Stimulated activated CD8-positive, alpha-beta memory T cell treated with anti-CD3 and anti-CD28 coated beads, Interleukin-4, amount 100 ng/mL, for 4 hours (primary cell): ENCODE data around the gene TAC4.
"Not testable (repeated sequence)": the region's sequence is repeated elsewhere in the genome, so short reads cannot be mapped to it uniquely, and the experiment has no call there.

ENCODE experiments used
- DNase-seq, 2 donors: peaks; one replicate each; pipeline ENCODE4 v3.0.0-alpha.2; 2020; ENCODE audit warnings: low read depth in 2 of 2, low spot score in 1 of 2

Gene TAC4

DNA sequence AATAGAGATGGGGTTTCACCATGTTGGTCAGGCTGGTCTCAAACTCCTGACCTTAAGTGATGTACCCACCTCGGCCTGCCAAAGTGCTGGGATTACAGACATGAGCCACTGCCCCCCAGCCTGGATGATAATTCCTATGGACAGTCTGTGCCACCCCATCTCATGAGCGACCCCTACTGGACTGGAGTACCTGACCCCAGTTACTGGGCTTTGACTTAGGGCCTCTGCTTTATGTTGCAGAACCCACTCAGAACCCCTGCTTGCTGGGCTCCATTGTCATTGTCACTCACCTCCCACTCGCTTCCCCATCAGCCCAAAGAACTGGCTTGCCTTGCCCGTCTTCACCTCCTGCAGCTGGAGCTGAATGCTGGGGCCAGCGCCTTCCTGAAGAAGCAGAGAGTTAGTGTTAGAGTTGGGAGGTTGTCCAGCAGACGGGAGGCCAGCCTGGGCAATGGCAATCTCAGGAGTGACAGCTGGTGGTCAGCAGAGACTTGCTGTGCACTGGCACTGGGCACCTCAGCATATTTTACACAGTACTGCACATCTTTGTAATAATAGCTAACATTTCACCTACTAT, 4.0 kb downstream of the TAC4 start:
- no peak for DNase-seq

- DNase-seq: no peak
Observed at GRCh38 chr17:49842846-49843245, 5.0 kb downstream of the TAC4 start.

DNA sequence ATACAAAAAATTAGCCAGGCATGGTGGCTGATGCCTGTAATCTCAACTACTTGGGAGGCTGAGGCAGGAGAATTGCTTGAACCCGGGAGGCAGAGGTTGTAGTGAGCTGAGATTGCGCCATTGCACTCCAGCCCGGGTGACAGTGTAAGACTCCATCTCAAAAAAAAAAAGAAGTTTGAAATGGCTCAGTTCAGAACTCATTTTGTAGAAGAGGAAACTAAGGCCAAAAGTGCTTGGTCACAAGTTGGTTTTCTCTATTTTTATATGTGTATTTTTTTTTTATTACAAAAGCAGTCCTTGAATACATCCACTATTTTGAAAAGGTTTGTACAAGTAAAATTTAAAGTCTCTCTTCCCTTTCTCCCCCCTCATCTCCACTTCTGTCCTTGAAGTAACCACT, 5.5 kb downstream of the TAC4 start:
- DNase-seq: no peak

- no peak for DNase-seq
Observed at GRCh38 chr17:49841548-49841947, 6.3 kb downstream of the TAC4 start.

DNA sequence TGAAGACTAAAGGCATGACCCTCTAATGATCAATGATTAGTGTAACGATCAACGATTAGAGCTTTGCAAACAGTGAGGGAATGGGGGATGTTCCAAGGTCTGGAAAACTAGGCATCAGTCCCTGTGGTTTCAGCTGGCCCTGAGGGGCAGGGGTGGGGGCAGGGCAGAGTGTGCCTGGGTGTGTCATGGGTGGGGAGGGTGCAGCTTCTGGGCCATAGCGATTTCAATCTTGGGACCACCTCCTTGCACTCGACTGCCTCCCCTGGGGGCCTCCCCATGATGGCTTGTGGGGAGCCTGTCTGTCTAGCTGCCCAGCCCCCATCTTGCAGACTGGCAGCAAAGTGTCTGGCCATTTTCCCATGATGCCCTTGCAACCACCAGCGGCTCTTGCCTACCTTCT, 8.4 kb downstream of the TAC4 start:
- DNase-seq: no peak

GRCh38 chr17:49836111-49837030, 11.5 kb downstream of the TAC4 start:
- no peak for DNase-seq

DNA sequence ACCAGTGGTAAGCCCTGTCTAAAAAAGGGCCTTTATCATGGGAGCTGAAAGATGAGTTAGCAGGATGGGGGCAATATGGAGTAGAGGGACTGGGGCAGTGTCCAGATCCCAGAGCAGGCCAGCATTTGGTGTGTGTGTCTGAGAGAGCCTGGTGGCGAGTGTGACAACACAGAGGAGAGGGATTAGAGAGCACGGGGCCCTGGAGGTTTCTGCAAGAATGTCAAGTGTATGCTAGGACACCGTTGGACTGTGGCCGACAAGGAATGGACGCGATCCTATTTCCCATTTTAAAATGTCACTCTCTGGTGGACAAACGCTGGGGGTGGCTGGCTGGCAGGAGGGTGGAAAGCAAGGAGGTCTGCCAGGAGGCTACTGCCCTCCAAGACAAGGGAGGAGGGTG, 12.4 kb downstream of the TAC4 start:
- DNase-seq: no peak

- no peak for DNase-seq
Observed at GRCh38 chr17:49834118-49834743, 13.6 kb downstream of the TAC4 start.

- no peak for DNase-seq
Observed at GRCh38 chr17:49832840-49833599, 14.8 kb downstream of the TAC4 start.

DNA sequence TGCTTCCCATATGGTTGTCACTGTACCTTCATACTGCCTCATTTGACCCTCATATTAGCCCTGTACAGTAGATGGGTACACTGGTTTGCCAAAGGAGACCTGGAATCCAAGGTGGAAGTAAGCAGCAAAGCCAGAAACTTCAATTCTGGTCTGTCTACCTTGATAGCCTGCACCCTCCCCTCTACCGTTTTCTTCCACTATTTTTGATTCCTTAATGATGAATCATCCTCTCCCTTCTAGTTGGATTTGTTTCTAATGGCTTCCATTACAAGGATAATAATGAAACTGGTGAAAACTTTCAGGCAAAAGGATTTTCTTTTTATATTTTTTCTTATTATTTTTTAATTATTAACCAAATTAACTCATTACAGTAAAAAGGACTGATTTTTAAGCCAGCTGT, 17.3 kb downstream of the TAC4 start:
- DNase-seq: no peak

DNA sequence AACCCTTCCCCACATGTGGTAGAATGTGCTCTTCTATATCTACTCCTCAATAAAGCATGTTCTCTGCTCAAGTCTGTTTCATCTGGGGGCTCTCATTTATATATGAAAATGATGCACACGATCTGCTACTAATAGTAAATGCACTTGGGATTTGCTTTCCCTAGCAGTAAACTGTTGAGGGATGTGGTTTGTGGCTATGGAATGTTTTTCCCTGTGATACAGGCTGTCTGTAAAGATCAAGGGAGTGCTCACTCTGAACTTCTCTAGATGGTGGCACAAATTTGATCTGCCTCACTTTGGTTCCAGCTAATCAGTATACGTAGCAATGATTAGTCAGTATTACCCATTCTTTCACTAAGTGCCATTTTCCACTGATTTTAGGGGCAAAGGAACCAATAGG, 18.8 kb downstream of the TAC4 start:
- DNase-seq: no peak

- not testable (repeated sequence) for DNase-seq
Observed at GRCh38 chr17:49828325-49828724, 19.5 kb downstream of the TAC4 start.

DNA sequence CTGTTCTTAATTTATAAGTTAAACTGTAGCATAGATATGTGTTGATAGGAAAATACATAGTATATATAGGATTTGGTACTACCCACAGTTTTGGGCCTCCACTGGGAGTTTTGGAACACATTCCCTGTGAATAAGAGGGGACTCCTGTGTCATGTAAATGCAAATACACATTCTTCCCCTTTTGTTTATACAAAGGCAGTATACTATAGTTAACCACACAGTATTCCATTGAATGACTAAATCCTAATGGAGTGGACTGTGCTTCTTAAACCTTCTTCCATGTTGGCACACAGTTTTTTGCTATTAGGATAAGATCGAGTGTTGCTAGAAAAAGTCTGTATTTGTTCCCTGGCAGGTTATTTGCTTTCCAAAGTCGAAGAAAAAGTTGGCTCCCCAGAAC, 22.2 kb downstream of the TAC4 start:
- DNase-seq: no peak

- DNase-seq: no peak
Observed at GRCh38 chr17:49823614-49824013, 24.3 kb downstream of the TAC4 start.

GRCh38 chr17:49822829-49823228, 25.0 kb downstream of the TAC4 start:
- DNase-seq: no peak

DNA sequence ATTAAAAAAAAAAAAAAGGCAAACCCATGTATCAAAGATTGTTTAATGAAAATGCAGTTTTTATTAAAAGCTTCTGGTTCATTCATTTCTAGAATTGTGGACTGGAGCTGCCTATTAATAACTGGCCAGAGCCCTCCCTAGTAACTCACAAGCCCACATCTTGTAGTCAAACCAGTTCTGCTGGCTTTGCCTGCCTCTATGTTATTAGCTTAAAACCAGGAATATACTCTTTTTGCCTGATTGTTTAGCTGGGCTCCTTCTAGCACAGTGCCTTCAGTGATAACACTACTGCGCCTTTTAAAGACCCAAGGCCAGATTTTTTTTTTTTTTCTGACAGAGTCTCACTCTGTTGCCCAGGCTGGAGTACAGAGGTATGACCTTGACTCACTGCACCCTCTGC, 26.0 kb downstream of the TAC4 start:
- no peak for DNase-seq

GRCh38 chr17:49821466-49821865, 26.4 kb downstream of the TAC4 start:
- no peak for DNase-seq

GRCh38 chr17:49820773-49821172, 27.1 kb downstream of the TAC4 start:
- no peak for DNase-seq

DNA sequence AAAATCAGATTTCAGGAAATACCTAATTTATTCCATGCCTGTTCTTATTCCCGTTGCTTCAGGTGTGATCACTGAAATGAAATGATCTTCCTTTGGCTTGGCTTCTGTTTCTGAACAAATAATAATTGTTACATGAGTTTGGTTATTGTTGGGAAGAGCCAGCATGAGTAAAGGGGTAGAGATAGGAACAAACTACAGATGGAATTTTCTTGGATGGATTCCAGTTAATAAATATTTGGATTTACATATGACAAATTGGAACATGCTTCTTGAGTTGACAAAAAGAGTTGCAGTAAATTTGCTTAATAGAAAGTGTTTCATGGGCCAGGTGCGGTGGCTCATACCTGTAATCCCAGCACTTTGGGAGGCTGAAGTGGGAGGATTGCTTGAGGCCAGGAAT, 28.2 kb downstream of the TAC4 start:
- DNase-seq: no peak

DNA sequence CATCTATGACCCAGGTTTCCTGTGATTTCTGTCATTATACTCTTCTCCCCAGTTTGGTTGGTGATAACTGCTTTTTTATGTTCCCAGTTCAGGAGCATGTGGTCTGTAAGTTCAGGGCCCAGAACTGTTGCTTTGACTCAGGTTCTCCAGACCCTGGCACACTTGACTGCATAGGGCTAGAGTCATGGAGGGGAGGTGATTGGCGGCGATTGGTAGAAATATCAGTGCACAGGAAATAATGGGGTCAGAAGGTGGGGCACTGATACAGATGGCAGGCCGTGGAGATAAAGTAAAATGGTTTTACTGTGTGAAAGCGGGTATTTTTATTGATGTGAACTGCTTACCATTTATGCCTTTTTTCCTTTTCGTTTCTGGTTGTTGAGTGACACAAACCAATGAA, 28.7 kb downstream of the TAC4 start:
- DNase-seq: no peak

- peak; percentile 8 to 22 for DNase-seq
Observed at GRCh38 chr17:49817993-49818392, 29.9 kb downstream of the TAC4 start.
